HepG2 (cell line): ENCODE results near the gene ADGRV1. TPM values are rescaled to one million over a fixed set of nuclear protein-coding genes. Genes with fewer than 3 reads are reported as not detected.

ENCODE experiments used
- FOXA1 ChIP-seq, 2 experiments: fragments of 450-650 bp in 1 of 2; sonication (generic) in 1 of 2; formaldehyde crosslinking in 1 of 2; IDR thresholded peaks; 2 replicates each; pipeline versions ENCODE4 v1.4.0 to v1.6.1; 2016 to 2020; ENCODE audit warnings: missing genetic modification reagents in 1 of 2
- MAZ ChIP-seq, 2 experiments: sonication (generic) in 1 of 2; formaldehyde crosslinking in 1 of 2; IDR thresholded peaks; 2 replicates each; pipeline versions ENCODE4 v1.5.0 to v1.6.1; 2012 to 2020; ENCODE audit warnings: low read depth in 2 of 2, mild to moderate bottlenecking in 2 of 2, borderline replicate concordance in 1 of 2, improper control_type of control experiment in 1 of 2, low read length in 1 of 2, missing genetic modification reagents in 1 of 2, moderate library complexity in 1 of 2
- NCOA1 ChIP-seq: sonication (generic); formaldehyde crosslinking; IDR thresholded peaks from 2 replicates; pipeline ENCODE4 v1.9.0; 2021; ENCODE audit warnings: missing genetic modification reagents
- RFX3 ChIP-seq: IDR thresholded peaks from 2 replicates; pipeline ENCODE4 v1.6.1; 2016; ENCODE audit warnings: missing biosample characterization, missing genetic modification reagents
- SP4 ChIP-seq: sonication (generic); formaldehyde crosslinking; IDR thresholded peaks from 2 replicates; pipeline ENCODE4 v1.8.1; 2023; ENCODE audit warnings: mild to moderate bottlenecking, missing genetic modification reagents
- ZBTB43 ChIP-seq: sonication (generic); formaldehyde crosslinking; conservative IDR thresholded peaks from 2 replicates; pipeline ENCODE4 v1.4.0; 2020; ENCODE audit warnings: missing genetic modification reagents
- polyA plus RNA-seq, 8 experiments: library from polyadenylated mRNA; depleted of rRNA in 3 of 8; stranded (reverse) in 7 of 8; unstranded in 1 of 8; fragments of >200 nt; fragmentation: Illumina TruSeq in 4 of 8; extraction: Trizol in 4 of 8; gene quantifications; 2 replicates each; pipeline versions ENCODE4 v1.2.1 to v1.2.3, GENCODE V29; 2011 to 2016; ENCODE audit warnings: low read depth in 4 of 8, missing spikeins in 1 of 8, mixed read lengths in 1 of 8; ENCODE audit not compliant: insufficient read depth in 1 of 8
- total RNA-seq, 5 experiments: library from RNA; depleted of rRNA; stranded (reverse); fragments of >200 nt; fragmentation: Illumina TruSeq; extraction: Trizol; gene quantifications; 2 replicates each; pipeline ENCODE4 v1.2.3, GENCODE V29; 2016; ENCODE audit warnings: low read depth in 1 of 5
- TF ChIP-seq, protein P1 (sequence below): IDR thresholded peaks from 2 replicates; pipeline ENCODE4 v1.4.0; 2020; ENCODE audit warnings: mild to moderate bottlenecking, missing genetic modification reagents
- TF ChIP-seq, protein P2 (sequence below): sonication (generic); formaldehyde crosslinking; IDR thresholded peaks from 2 replicates; pipeline ENCODE4; 2020; ENCODE audit warnings: missing genetic modification reagents, mild to moderate bottlenecking, borderline replicate concordance

The ADGRV1 gene
- total and polyA plus RNA-seq, 2 of the 13 experiments (the other 11 are each of a cell fraction or from before 2014, with no cell fraction given), result 1.7 to 3.9 TPM

- TF ChIP-seq, protein P1, sequence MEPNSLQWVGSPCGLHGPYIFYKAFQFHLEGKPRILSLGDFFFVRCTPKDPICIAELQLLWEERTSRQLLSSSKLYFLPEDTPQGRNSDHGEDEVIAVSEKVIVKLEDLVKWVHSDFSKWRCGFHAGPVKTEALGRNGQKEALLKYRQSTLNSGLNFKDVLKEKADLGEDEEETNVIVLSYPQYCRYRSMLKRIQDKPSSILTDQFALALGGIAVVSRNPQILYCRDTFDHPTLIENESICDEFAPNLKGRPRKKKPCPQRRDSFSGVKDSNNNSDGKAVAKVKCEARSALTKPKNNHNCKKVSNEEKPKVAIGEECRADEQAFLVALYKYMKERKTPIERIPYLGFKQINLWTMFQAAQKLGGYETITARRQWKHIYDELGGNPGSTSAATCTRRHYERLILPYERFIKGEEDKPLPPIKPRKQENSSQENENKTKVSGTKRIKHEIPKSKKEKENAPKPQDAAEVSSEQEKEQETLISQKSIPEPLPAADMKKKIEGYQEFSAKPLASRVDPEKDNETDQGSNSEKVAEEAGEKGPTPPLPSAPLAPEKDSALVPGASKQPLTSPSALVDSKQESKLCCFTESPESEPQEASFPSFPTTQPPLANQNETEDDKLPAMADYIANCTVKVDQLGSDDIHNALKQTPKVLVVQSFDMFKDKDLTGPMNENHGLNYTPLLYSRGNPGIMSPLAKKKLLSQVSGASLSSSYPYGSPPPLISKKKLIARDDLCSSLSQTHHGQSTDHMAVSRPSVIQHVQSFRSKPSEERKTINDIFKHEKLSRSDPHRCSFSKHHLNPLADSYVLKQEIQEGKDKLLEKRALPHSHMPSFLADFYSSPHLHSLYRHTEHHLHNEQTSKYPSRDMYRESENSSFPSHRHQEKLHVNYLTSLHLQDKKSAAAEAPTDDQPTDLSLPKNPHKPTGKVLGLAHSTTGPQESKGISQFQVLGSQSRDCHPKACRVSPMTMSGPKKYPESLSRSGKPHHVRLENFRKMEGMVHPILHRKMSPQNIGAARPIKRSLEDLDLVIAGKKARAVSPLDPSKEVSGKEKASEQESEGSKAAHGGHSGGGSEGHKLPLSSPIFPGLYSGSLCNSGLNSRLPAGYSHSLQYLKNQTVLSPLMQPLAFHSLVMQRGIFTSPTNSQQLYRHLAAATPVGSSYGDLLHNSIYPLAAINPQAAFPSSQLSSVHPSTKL, result peak; percentile 23; the same call in 1 of the 2 replicates
- TF ChIP-seq ZBTB43 (CRISPR knock-in tag) (no peak), NCOA1 (CRISPR knock-in tag) (no peak), RFX3 (CRISPR knock-in tag) (no peak), SP4 (CRISPR knock-in tag) (no peak), FOXA1 (IDR thresholded peaks at IDR 0.05) (no peak), FOXA1 (CRISPR knock-in tag; IDR thresholded peaks at IDR 0.05) (0 out of 2 replicates have a peak, but pooled peaks have one; percentile 10), MAZ (IDR thresholded peaks at IDR 0.05; ENCODE audit: borderline replicate concordance, low read depth, low read length) (0 out of 2 replicates have a peak, but pooled peaks have one; percentile 23), MAZ (CRISPR knock-in tag; IDR thresholded peaks at IDR 0.05; ENCODE audit: low read depth) (no peak)
- TF ChIP-seq, protein P2, sequence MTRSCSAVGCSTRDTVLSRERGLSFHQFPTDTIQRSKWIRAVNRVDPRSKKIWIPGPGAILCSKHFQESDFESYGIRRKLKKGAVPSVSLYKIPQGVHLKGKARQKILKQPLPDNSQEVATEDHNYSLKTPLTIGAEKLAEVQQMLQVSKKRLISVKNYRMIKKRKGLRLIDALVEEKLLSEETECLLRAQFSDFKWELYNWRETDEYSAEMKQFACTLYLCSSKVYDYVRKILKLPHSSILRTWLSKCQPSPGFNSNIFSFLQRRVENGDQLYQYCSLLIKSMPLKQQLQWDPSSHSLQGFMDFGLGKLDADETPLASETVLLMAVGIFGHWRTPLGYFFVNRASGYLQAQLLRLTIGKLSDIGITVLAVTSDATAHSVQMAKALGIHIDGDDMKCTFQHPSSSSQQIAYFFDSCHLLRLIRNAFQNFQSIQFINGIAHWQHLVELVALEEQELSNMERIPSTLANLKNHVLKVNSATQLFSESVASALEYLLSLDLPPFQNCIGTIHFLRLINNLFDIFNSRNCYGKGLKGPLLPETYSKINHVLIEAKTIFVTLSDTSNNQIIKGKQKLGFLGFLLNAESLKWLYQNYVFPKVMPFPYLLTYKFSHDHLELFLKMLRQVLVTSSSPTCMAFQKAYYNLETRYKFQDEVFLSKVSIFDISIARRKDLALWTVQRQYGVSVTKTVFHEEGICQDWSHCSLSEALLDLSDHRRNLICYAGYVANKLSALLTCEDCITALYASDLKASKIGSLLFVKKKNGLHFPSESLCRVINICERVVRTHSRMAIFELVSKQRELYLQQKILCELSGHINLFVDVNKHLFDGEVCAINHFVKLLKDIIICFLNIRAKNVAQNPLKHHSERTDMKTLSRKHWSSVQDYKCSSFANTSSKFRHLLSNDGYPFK (CRISPR knock-in tag), result no peak
These were observed 11.5 kb upstream of the ADGRV1 start (continued) for GRCh38 chr5:90547072-90547536.
